HG03354 (cell line): ENCODE results near the gene C1orf74.
"Not testable (repeated sequence)": the region's sequence is repeated elsewhere in the genome, so short reads cannot be mapped to it uniquely, and the experiment has no call there.

Source experiments
- ATAC-seq: cut with Tn5 transposase; IDR thresholded peaks from one replicate; pipeline ENCODE4 v1.9.1; 2021; ENCODE audit warnings: mild to moderate bottlenecking; ENCODE audit not compliant: unreplicated experiment, poor library complexity, severe bottlenecking

The C1orf74 gene

DNA sequence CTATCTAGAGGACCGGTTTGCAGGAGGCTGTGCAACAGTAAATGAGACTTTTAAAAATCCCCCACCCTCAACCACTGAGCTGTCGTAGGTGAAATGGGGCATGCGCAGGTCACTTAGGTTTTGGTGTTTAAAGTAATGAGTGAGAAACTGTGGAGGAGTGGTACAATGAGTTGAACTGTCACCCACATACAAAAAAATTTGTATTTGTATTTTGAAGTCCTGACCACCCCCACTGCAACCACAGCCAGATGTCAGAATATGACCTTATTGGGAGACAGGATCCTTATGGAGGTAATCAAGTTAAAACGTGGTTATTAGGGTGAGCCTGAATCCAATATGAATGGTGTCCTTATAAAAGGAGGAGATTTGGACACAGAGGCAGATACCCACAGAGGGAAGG, 23.1 kb upstream of the C1orf74 start:
- ATAC-seq, result no peak

DNA sequence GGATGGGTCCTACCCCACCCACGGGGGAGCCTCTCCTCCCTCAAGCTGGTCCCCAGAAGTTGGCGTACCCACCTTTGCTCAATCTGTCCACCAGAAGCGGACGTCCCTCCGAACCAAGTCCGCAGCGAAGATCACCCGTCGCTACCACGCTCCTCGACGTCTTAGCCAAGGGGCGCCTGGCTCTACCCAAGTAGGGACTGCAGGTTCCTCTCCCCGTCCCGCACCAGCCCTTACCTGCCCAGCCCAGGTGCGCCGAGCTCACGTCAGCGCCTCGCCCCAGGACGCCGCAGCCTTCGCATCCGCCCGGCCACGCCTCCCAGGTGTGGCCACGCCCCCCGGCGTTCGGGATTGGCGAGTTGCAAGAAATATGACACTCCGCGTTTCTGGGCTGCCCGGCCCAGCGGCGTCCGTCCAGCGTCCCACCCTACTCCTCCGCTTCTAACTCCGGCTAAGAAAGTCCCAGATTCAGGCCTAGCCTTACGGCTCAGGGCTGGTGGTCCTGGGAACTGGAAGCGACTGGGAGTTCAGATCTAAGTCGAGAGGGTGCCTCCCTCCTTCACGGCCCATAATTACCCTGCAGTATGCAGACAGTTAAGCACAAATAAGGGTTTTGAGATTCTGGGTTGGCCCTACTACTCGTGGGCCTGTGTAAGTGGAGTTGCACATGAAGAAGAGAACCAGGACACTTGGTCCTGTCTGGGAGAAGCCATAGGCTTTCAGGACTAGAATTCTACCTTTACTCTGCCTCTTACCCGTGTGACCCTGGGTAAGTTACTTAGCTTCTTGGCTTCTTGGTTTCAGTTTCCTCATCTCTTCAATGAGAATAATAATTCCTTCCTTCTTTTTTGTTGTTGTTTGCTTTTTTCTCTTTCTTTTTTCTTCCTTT, 21.8 kb upstream of the C1orf74 start, which contains the start of gene IRF6:
TSS of gene IRF6 (minus strand) at position 268 of the 886 bp plus-strand sequence. CDS start 4,729 bp downstream, outside the sequence.
- ATAC-seq, result peak; percentile 98

DNA sequence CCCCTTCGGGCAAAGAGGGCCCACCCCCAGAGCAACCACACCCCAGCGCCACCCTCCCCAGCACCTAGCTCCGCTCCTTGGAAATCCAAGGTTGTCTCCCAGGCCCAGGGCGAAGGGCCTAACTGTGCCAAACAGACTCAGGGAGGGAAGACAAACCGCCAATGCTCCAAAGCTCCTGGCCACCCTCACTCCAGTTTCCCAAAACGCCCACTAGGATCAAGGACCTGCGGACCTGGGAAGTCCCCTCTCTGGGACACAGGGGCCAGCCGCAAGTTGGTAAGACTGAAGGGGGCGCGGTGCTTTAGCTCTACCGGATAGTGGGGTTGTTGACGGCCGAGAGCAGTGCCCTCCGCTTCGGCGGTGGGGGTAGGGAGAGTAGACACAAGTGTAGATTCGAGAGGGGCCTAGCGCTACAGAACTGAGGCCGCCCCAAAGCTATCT, 21.0 kb upstream of the C1orf74 start:
- no peak for ATAC-seq

DNA sequence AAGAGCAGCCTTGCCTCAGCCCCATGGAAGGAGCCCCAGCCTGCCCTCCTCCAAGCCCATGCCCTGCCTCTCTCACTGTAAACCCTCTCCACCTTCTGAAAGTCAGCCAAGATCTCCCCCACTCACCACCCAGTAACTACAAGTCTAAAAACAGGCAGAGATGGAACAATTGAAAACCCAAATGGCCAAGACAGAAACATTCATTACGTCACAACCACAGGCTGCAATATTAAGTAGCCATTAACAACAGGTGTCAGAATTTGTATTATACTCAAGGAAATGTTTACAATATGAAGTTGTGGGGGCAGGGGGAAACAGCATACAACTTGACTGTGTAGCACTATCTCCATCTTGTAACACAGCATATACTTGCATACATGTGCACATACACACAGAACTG, 19.2 kb upstream of the C1orf74 start:
- ATAC-seq, result no peak

- no peak for ATAC-seq
These were observed 18.4 kb upstream of the C1orf74 start for GRCh38 chr1:209802780-209803152.

DNA sequence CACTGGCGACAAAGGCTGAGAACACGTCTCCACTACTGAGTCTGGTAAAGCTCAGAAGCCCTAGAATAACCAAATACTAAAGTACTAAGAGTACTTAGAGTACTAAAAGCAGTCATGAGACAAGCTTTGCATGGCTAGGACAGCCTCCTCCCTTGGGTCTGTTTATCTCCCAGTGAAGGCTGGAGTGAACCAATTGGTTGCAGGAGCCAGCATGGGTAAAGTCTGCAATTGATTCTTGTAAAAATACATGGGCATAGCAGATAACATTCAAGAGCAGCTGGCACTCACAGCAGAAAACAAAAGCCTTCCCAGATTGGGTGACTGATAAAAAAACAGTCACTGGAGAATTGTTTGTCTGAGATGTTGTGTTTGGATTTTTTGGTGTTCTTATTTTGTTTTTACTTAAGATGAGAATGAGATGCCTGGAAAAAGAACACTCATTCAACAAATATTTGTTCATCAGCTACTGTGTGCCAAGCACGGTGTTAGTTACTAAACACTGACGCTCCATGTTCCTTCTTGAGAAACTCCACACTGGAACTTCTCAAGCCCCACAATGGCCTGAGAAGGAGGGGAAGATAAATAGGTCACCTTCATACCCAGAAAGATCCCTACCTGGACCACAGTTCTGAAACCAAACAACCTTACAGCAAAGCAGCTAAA, 17.9 kb upstream of the C1orf74 start:
- ATAC-seq, result no peak

DNA sequence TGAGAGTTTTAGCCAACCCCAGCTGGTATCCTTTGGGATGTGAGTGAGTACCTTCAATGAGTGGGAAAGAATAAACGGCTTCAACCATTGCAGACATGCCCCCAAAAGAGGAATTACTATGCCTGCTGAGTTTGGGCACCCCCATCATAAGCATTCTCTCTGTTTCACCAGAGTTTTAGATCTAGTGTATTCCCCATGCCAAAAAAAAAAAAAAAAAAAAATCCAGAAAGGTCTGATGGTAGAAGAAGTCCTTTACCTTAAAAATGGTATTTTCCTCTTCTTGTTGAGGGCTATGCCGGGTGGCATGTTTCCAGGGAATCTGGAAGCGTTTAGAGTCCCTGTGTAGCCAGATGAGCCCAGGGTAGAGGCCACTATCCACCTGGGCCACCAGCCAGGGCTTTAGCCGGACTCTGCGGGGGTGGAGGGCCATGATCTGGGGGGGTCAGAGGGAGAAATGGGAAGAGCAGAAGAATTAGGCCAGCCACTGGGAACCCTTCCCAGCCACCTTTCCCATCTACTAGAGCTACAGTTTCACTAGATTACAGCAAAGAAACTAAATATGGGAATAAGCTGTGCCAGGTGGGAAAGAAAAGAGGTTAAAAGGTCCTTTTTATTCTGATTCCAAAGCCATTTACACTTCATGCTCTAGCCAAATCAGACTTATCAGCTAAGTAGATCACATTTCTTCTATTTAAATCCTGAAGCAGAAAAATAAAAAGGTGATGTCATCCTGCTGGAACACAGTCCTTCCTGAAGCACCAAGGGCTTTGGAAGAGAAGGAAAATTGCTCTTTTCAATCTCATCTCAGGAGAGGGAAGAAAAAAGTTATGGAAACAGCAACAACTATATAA, 16.9 kb upstream of the C1orf74 start:
- no peak for ATAC-seq

GRCh38 chr1:209797978-209798639, 13.8 kb upstream of the C1orf74 start:
- ATAC-seq, result no peak

- not testable (repeated sequence) for ATAC-seq
These were observed 9.4 kb upstream of the C1orf74 start for GRCh38 chr1:209793711-209794110.

- ATAC-seq, result no peak
These were observed 7.6 kb upstream of the C1orf74 start for GRCh38 chr1:209791920-209792319.

GRCh38 chr1:209790286-209791193, 6.2 kb upstream of the C1orf74 start:
- no peak for ATAC-seq

DNA sequence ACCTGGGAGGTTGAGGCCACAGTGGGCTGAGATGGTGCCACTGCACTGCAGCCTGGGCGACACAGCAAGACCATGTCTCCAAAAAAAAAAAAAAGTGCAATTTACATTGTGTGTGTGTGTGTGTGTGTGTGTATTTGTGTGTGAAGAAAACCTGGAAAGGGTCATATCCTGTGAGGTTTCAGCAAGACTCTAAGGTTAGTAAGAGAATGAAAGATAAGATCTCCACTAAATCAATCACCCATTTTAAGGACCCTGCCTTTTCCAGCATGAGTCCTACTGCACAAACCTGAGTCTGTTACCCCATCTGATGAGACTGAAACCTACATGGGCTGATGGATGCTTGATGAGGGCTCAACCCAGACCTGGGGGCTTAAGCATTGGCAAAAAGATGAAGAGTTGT, 4.9 kb upstream of the C1orf74 start:
- ATAC-seq, result no peak

- ATAC-seq, result no peak
These were observed 3.2 kb upstream of the C1orf74 start for GRCh38 chr1:209787551-209787950.

- no peak for ATAC-seq
These were observed 1.8 kb upstream of the C1orf74 start for GRCh38 chr1:209786146-209786545.

DNA sequence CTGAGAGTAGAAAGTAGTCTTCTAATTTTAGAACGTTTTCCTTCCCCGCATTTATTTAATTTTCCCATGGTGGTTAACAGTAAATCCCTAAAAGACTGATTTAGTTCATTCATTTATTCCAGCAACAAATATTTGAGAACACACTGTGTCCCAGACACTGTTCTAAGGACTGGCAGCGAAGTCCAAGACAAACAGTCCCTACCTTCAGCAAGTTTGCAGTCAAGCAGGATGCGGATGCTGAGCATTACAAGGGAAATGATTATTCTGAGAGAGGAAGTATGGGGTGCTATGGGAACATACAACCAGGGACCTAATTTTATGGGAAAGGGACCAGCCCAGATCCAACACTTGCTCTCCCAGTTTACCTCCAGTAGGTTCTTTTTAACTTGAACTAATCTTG, 1.2 kb upstream of the C1orf74 start:
- ATAC-seq, result no peak

GRCh38 chr1:209783386-209783785, 973 bp downstream of the C1orf74 start:
- no peak for ATAC-seq

GRCh38 chr1:209780268-209780667, 4.1 kb downstream of the C1orf74 start:
- ATAC-seq, result no peak

DNA sequence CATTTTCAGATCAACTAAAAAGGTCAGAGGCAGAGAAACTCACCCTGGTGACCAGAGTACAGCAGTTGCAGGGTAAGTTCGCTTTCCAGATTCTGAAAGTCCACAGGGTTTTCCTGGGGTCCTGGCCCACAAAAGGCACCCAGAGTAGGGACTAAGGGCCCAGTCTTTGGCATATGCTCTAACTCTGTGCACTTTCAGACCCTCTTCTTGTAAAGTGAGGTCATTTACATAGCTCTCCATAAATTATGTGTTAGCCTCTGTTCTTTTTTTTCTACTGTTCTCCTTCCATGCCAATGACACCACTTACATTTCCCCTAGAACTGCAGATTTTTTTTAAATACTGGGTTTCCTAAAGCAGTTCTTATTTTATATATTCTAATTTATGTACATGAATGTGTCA, 6.3 kb downstream of the C1orf74 start:
- ATAC-seq, result no peak

- no peak for ATAC-seq
These were observed 6.8 kb downstream of the C1orf74 start for GRCh38 chr1:209777587-209777986.
